HepG2 (cell line): ENCODE data around the gene SLCO6A1. TPM values are rescaled to one million over a fixed set of nuclear protein-coding genes. Genes with fewer than 3 reads are reported as not detected.
A peak's percentile ranks its signal among the peaks of the same experiment; 100 is the strongest.

Source experiments
- ATAC-seq: fragments of 200-7000 bp; cut with Tn5 transposase; 3 replicates; pipeline ENCODE4 v1.9.1; 2020; ENCODE audit warnings: mild to moderate bottlenecking, moderate library complexity
- BruUV-seq: library from RNA; stranded (reverse); fragments of 400-500 nt; replicated peaks from 2 replicates; lab custom pipeline; 2021; lab: Mats Ljungman, UMichigan
- CTCF ChIA-PET: fragments of 300-600 bp; formaldehyde crosslinking; extraction: SDS; loops from one replicate; lab custom pipeline; 2021; ENCODE audit warnings: low total read pairs, inconsistent platforms, low intra/inter-chr PET ratio; lab: Yijun Ruan, JAX
- POLR2A ChIA-PET: fragments of 350-600 bp; sonication (Branson Sonifier 250); formaldehyde crosslinking; loops from one replicate; lab custom pipeline; 2020; ENCODE audit warnings: antibody characterized with exemption, inconsistent platforms; lab: Yijun Ruan, JAX
- DNase-seq: peaks from one replicate; pipeline ENCODE4 v3.0.0-alpha.2; 2015; ENCODE audit warnings: low spot score
- FAIRE-seq: peaks from 3 replicates; lab custom pipeline; 2011; peaks lifted over from hg19 to GRCh38; lab: Jason Lieb, UNC
- H2AFZ ChIP-seq: one replicate; pipeline ENCODE4 v1.6.1; 2011; ENCODE audit warnings: low read length, inconsistent platforms
- H3K27ac ChIP-seq: fragments of 300-600 bp; 3 replicates; pipeline ENCODE4 v1.8.0; 2011; ENCODE audit warnings: mixed run types, mild to moderate bottlenecking, mixed read lengths, low read length, inconsistent platforms; ENCODE audit not compliant: insufficient read depth; ENCODE audit errors: extremely low read length
- H3K27me3 ChIP-seq, 2 experiments: fragments of 200-600 bp in 1 of 2; 2 replicates in 1 of 2; 3 replicates in 1 of 2; pipeline versions ENCODE4 v1.6.0 to v1.8.0; 2011; ENCODE audit warnings: low read length in 2 of 2, mild to moderate bottlenecking in 2 of 2, moderate library complexity in 2 of 2, inconsistent platforms in 1 of 2; ENCODE audit not compliant: insufficient read depth in 2 of 2, control insufficient read depth in 1 of 2
- H3K36me3 ChIP-seq, 2 experiments: fragments of 200-600 bp in 1 of 2; replicated peaks in 1 of 2; 2 replicates in 1 of 2; 3 replicates in 1 of 2; pipeline versions ENCODE4 v1.5.1 to v1.8.0; 2011; ENCODE audit warnings: low read length in 2 of 2, inconsistent platforms in 1 of 2; ENCODE audit not compliant: insufficient read depth in 2 of 2, control insufficient read depth in 1 of 2
- H3K4me1 ChIP-seq: 2 replicates; pipeline ENCODE4 v1.5.1; 2012; ENCODE audit warnings: low read length, inconsistent platforms; ENCODE audit not compliant: insufficient read depth
- H3K4me2 ChIP-seq: 2 replicates; pipeline ENCODE4 v1.6.0; 2011; ENCODE audit warnings: low read depth, low read length, inconsistent platforms
- H3K4me3 ChIP-seq, 3 experiments: fragments of 200-600 bp in 1 of 3; sonication (generic), shearing (Covaris generic) in 1 of 3; replicated peaks in 1 of 3; 2 replicates each; pipeline ENCODE4 v1.5.1; 2011 to 2016; ENCODE audit warnings: low read length in 3 of 3, inconsistent platforms in 2 of 3, low read depth in 2 of 3, mild to moderate bottlenecking in 2 of 3, control low read depth in 1 of 3, mixed read lengths in 1 of 3; ENCODE audit not compliant: insufficient read depth in 1 of 3
- H3K79me2 ChIP-seq: one replicate; pipeline ENCODE4 v1.6.1; 2011; ENCODE audit warnings: low read length, inconsistent platforms; ENCODE audit not compliant: insufficient read depth
- H3K9ac ChIP-seq: 2 replicates; pipeline ENCODE4 v1.6.0; 2011; ENCODE audit warnings: mild to moderate bottlenecking, low read depth, low read length, inconsistent platforms; ENCODE audit not compliant: insufficient read depth
- H3K9me3 ChIP-seq: 2 replicates; pipeline ENCODE4 v1.5.1; 2012; ENCODE audit warnings: mild to moderate bottlenecking, low read length
- H4K20me1 ChIP-seq: 2 replicates; pipeline ENCODE4 v1.6.0; 2011; ENCODE audit warnings: inconsistent platforms, mild to moderate bottlenecking, low read length, moderate library complexity; ENCODE audit not compliant: insufficient read depth
- ATF4 ChIP-seq, 2 experiments: fragments of 450-650 bp in 1 of 2; sonication (generic) in 1 of 2; formaldehyde crosslinking; IDR thresholded peaks; 2 replicates each; pipeline versions ENCODE4 v1.5.0 to v1.8.0; 2020 to 2022; ENCODE audit warnings: mild to moderate bottlenecking in 1 of 2, missing genetic modification reagents in 1 of 2
- CEBPB ChIP-seq: IDR thresholded peaks from 2 replicates; pipeline ENCODE4 v1.6.1; 2011; ENCODE audit warnings: low read depth, low read length, improper control_type of control experiment, borderline replicate concordance
- CEBPG ChIP-seq: IDR thresholded peaks from 2 replicates; pipeline ENCODE4 v1.6.1; 2016
- FOXA1 ChIP-seq, 2 experiments: fragments of 450-650 bp in 1 of 2; sonication (generic) in 1 of 2; formaldehyde crosslinking in 1 of 2; IDR thresholded peaks; 2 replicates each; pipeline versions ENCODE4 v1.4.0 to v1.6.1; 2016 to 2020; ENCODE audit warnings: missing genetic modification reagents in 1 of 2
- HNF4A ChIP-seq: sonication (generic); formaldehyde crosslinking; IDR thresholded peaks from 2 replicates; pipeline ENCODE4 v1.4.0; 2020; ENCODE audit warnings: missing genetic modification reagents
- MIXL1 ChIP-seq: IDR thresholded peaks from 2 replicates; pipeline ENCODE4 v1.6.1; 2016
- MXD4 ChIP-seq: IDR thresholded peaks from 2 replicates; pipeline ENCODE4 v1.6.1; 2016; ENCODE audit warnings: mild to moderate bottlenecking, missing biosample characterization, missing genetic modification reagents
- ZBTB49 ChIP-seq: sonication (generic); formaldehyde crosslinking; IDR thresholded peaks from 2 replicates; pipeline ENCODE4 v1.4.0; 2020; ENCODE audit warnings: missing genetic modification reagents, borderline replicate concordance
- WGBS: methylation state at CpG from one replicate; pipeline ENCODE4 v1.1.6; 2017; ENCODE audit warnings: low lambda C conversion rate; 5-methylcytosine and 5-hydroxymethylcytosine counted together
- in situ Hi-C: cut with HindIII; loops from 2 replicates; pipeline ENCODE4 v1.10.0; 2017; ENCODE audit warnings: low pct_unique_long_range_greater_than_20kb; ENCODE audit not compliant: extremely low pct_ligation_motif_present
- intact Hi-C: fragments of 100-400 bp; cut with micrococcal nuclease; formaldehyde crosslinking; loops from one replicate; pipeline ENCODE4 v1.10.0; 2022; ENCODE audit not compliant: unreplicated experiment
- polyA plus RNA-seq, 8 experiments: library from polyadenylated mRNA; depleted of rRNA in 3 of 8; stranded (reverse) in 7 of 8; unstranded in 1 of 8; fragments of >200 nt; fragmentation: Illumina TruSeq in 4 of 8; extraction: Trizol in 4 of 8; gene quantifications; 2 replicates each; pipeline versions ENCODE4 v1.2.1 to v1.2.3, GENCODE V29; 2011 to 2016; ENCODE audit warnings: low read depth in 4 of 8, missing spikeins in 1 of 8, mixed read lengths in 1 of 8; ENCODE audit not compliant: insufficient read depth in 1 of 8
- total RNA-seq, 5 experiments: library from RNA; depleted of rRNA; stranded (reverse); fragments of >200 nt; fragmentation: Illumina TruSeq; extraction: Trizol; gene quantifications; 2 replicates each; pipeline ENCODE4 v1.2.3, GENCODE V29; 2016; ENCODE audit warnings: low read depth in 1 of 5

SLCO6A1 gene
- total and polyA plus RNA-seq, 2 of the 13 experiments (the other 11 are each of a cell fraction or from before 2014, with no cell fraction given) = 0.31 to 0.48 TPM

GRCh38 chr5:102531506-102531905 is 32.7 kb upstream of the SLCO6A1 start:
- no peak overlapping the region for H2AFZ ChIP-seq
- DNase-seq (peak; percentile 7), FAIRE-seq (no peak), ATAC-seq (peak; percentile 69)
- intact Hi-C loops (no loop called here), in situ Hi-C loops (no loop called here)
- H3K4me2 ChIP-seq = no peak overlapping the region
- H3K4me1 ChIP-seq = peaks cover 6% of the 10 kb centered on the region; the same call in 1 of the 2 replicates
- no peak overlapping the region for H3K27ac ChIP-seq
- no peaks in the 10 kb centered on the region for H3K36me3 ChIP-seq
- POLR2A ChIA-PET = no interaction called here
- no peak overlapping the region for H3K9ac ChIP-seq
- WGBS = 2% methylated on average over 1 of the region's 1 CpG
- no TSS peak for BruUV-seq
- H4K20me1 ChIP-seq = no peaks in the 10 kb centered on the region
- H3K4me3 ChIP-seq = no peak overlapping the region
- H3K9me3 ChIP-seq = no peaks in the 10 kb centered on the region
- no peaks in the 10 kb centered on the region for H3K79me2 ChIP-seq
- peak; percentile 90 for TF ChIP-seq CEBPB
- peak in 1 of 2 experiments; percentile 61; a peak in 1 of 4 replicates for TF ChIP-seq ATF4 (CRISPR knock-in tag; IDR thresholded peaks at IDR 0.05)
- TF ChIP-seq HNF4A (CRISPR knock-in tag) = 0 out of 2 replicates have a peak, but pooled peaks have one; percentile 20
- no peak for TF ChIP-seq FOXA1 (IDR thresholded peaks at IDR 0.05)
- no peak for TF ChIP-seq FOXA1 (CRISPR knock-in tag; IDR thresholded peaks at IDR 0.05)
- TF ChIP-seq MXD4 (CRISPR knock-in tag) = no peak
- 0 out of 2 replicates have a peak, but pooled peaks have one; percentile 26 for TF ChIP-seq MIXL1 (CRISPR knock-in tag)
- TF ChIP-seq ZBTB49 (CRISPR knock-in tag) = no peak
- TF ChIP-seq CEBPG (CRISPR knock-in tag) = peak; percentile 83
- CTCF ChIA-PET = no interaction called here
- no peaks in the 10 kb centered on the region; a peak in 1 of 5 replicates for H3K27me3 ChIP-seq
